NCI-H748 treated with DMSO at 0.1 percent for 48 hours (cell line): ENCODE results near the gene SLC8A2.

ENCODE experiments used
- DNase-seq: peaks from one replicate; lab custom pipeline; 2025; lab: John Stamatoyannopoulos, UW

The SLC8A2 gene

GRCh38 chr19:47503826-47504150 lies 32.1 kb upstream of the SLC8A2 start:
- DNase-seq = no peak

GRCh38 chr19:47503130-47503825 lies 31.6 kb upstream of the SLC8A2 start:
- no peak for DNase-seq

- no peak for DNase-seq
Observed at GRCh38 chr19:47499863-47500830, 28.5 kb upstream of the SLC8A2 start.

- DNase-seq = no peak
Observed at GRCh38 chr19:47499371-47499770, 27.7 kb upstream of the SLC8A2 start.

- no peak for DNase-seq
Observed at GRCh38 chr19:47498561-47498960, 26.9 kb upstream of the SLC8A2 start.

GRCh38 chr19:47497821-47498520 lies 26.3 kb upstream of the SLC8A2 start:
- no peak for DNase-seq

GRCh38 chr19:47497050-47497766 lies 25.5 kb upstream of the SLC8A2 start:
- no peak for DNase-seq

GRCh38 chr19:47495478-47496372 lies 24.0 kb upstream of the SLC8A2 start:
- no peak for DNase-seq

GRCh38 chr19:47494729-47495128 lies 23.0 kb upstream of the SLC8A2 start:
- DNase-seq = no peak

GRCh38 chr19:47494211-47494547 lies 22.5 kb upstream of the SLC8A2 start:
- DNase-seq = no peak

- DNase-seq = no peak
Observed at GRCh38 chr19:47493378-47494210, 21.9 kb upstream of the SLC8A2 start.

GRCh38 chr19:47492571-47493377 lies 21.1 kb upstream of the SLC8A2 start:
- no peak for DNase-seq

- DNase-seq = no peak
Observed at GRCh38 chr19:47492137-47492533, 20.4 kb upstream of the SLC8A2 start.

- DNase-seq = no peak
Observed at GRCh38 chr19:47491358-47492136, 19.9 kb upstream of the SLC8A2 start.

- DNase-seq = no peak
Observed at GRCh38 chr19:47490847-47491246, 19.2 kb upstream of the SLC8A2 start.

- no peak for DNase-seq
Observed at GRCh38 chr19:47490031-47490430, 18.3 kb upstream of the SLC8A2 start.

- no peak for DNase-seq
Observed at GRCh38 chr19:47489072-47489914, 17.6 kb upstream of the SLC8A2 start.
